ENCODE measurements around the gene POLN.
"Not testable (repeated sequence)": the region's sequence is repeated elsewhere in the genome, so short reads cannot be mapped to it uniquely, and the experiment has no call there.

The POLN gene

DNA sequence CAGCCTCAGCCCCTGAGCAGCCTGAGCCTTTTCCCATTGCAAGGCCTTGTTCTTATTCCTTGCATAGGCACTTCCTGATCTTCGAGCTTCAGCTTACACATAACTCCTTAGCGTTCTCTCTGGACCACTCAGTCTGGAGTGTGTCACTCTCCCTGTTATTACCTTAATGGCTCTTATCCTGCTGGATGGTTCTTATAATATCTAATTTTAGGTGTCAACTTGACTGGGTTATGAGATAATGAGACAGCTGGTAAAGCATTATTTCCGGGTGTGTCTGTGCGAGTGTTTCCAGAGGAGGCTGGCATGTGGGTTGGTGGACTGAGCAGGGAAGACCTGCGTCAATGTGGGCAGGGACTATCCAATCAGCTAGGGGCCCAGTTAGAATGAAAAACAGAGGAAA, 75.7 kb downstream of the POLN start:
- no peak for DNase-seq (ENCODE audit: low read depth in 3 of 3)

DNA sequence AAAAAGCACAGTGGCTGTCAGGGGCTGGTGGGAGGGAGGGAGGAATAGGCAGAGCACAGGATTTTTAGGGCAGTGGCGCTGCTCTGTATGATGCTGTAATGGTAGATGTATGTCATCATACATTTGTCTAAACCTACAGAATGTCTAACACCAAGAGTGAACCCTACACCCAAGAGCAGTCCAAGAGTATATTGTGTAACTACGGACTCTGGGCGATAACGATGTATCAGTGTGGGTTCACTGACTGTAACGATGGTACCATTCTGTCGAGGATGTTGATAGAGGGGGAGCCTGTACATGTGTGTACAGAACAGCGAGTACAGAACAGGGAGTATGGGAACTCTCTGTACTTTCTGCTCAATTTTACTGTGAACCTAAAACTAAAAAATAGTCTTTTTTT, 76.5 kb downstream of the POLN start:
- DNase-seq (ENCODE audit: low read depth in 3 of 3), result no peak

DNA sequence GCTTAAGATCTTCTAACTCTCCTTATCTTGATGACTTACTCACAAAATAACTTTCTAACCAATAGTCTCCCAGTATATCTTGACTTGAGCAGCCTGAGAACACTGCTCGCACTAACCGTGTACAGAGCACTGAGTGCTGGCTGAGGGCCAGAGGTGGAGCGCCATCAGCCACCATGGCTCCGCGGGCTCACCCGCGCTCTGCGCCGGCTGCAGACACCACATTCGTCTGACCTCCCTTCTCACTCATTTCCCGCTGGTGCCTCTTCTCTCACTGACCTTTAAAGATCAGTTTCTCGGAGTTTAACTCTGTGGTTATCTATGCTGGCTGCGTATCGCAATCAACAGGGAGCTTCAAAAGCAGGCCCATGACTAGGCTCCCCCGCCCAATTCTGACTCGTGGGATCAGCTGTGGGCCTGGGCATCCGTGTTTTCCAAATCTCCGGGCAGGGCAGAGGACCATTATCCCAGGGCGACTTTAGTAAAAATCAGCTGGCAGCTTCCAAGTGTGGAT, 78.6 kb downstream of the POLN start:
- DNase-seq (ENCODE audit: low read depth in 3 of 3), result no peak

DNA sequence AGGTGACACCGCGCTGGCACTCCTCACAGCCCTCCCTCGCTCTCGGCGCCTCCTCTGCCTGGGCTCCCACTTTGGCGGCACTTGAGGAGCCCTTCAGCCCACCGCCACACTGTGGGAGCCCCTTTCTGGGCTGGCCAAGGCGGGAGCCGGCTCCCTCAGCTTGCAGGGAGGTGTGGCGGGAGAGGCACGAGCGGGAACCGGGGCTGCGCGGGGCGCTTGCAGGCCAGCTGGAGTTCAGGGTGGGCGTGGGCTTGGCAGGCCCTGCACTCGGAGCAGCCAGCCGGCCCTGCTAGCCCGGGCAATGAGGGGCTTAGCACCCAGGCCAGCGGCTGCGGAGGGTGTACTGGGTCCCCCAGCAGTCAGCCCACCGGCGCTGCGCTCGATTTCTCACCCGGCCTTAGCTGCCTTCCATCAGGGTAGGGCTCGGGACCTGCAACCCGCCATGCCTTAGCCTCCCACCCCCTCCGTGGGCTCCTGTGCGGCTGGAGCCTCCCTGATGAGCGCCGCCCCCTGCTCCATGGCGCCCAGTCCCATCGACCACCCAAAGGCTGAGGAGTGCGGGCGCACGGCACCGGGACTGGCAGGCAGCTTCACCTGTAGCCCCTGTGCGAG, 80.7 kb downstream of the POLN start:
- not testable (repeated sequence) for DNase-seq (ENCODE audit: low read depth in 3 of 3)

DNA sequence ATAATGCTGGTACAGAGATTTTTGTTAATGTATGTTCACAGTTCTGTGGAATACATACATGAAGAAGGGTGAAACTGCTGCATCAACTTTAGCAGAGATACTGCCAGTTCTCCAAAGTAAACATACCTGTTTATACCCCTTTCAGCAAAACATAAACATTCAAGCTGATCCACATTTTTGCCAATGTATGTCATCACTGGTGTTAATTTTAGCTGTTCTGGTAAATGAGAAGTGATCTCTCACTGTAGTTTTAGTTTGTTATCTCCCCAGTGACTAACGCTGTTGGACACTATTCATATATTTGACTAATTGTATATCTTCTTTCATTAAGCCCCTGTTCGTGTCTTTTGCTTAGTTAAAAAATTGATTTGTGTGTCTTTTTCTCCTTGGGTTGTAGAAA, 82.0 kb downstream of the POLN start:
- DNase-seq (ENCODE audit: low read depth in 3 of 3), result no peak

DNA sequence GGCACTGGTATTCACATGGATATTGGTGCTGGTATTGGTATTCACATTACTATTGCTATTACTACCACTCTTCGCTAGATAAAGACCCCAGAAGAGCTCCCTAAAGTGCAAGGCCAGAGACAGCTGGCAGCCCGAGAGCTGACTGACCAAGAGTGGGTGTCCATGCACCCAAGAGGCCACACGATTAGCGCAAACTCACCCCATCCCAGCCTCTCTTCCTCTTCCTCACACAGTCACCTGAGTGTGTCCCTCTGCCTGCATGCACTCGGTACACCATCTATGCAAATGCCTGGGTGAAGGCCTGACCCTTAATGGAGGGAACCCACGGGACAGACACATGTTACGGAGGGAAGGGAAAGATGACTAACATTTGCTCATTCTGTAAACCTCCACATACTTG, 86.7 kb downstream of the POLN start:
- no peak for DNase-seq (ENCODE audit: low read depth in 3 of 3)

DNA sequence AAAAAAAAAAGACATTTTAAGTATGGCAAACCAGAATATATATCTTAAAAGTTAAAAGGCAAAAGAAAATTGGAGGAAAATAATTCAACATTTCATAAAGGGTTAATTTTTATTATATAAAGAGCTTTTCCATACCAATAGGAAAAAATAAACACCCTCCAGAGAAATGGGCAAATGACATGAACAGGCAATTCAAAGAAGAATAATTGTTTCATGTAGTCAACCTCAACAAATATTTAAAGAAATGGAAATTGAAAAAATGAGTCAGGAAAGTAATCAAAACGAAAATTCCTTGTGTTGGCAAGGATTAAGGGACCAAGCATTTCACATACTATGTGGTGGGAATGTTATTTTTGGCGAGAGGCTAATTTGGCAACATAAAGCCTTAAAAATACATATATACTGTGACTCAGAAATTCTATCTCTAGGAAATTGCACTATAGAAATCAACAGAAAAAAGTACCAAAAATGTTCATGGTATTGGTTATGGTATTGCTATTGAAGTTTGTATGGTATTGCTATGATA, 87.6 kb downstream of the POLN start:
- no peak for DNase-seq (ENCODE audit: low read depth in 3 of 3)

DNA sequence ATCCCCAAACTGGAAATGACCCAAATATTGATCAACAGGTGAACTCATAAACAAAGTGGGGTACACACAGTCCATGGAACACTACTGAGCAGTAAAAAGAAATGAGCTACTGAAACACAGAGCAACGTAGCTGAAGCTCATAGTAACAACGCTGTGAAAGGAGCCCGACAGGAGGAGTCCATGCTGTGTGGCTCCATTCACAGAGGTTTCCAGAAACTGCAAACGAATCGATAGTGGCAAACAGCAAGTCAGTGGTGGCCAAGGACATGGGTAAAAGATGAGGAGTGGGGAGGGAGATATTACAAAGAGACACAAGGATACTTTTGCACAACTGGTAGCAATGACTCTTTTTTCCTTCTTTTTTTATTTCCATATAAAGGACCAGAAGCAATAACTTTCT, 90.4 kb downstream of the POLN start:
- no peak for DNase-seq (ENCODE audit: low read depth in 3 of 3)

DNA sequence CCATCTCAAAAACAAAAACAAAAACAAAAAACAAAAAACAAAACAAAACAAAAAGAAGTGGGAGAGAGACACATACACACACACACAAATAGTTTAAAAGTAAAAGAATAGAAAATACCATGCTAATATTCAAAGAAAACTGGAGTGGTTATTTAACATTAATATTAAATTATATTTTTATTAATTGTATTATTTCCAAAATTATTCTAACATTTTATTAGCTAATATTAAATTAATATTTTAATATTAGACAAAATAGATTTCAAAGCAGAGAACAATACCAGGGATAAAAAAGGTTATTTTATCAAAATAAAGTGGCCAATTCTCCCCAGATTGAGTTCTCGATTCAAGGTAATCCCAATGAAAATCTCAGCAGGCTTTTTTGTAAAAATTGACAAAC, 91.8 kb downstream of the POLN start:
- no peak for DNase-seq (ENCODE audit: low read depth in 3 of 3)

DNA sequence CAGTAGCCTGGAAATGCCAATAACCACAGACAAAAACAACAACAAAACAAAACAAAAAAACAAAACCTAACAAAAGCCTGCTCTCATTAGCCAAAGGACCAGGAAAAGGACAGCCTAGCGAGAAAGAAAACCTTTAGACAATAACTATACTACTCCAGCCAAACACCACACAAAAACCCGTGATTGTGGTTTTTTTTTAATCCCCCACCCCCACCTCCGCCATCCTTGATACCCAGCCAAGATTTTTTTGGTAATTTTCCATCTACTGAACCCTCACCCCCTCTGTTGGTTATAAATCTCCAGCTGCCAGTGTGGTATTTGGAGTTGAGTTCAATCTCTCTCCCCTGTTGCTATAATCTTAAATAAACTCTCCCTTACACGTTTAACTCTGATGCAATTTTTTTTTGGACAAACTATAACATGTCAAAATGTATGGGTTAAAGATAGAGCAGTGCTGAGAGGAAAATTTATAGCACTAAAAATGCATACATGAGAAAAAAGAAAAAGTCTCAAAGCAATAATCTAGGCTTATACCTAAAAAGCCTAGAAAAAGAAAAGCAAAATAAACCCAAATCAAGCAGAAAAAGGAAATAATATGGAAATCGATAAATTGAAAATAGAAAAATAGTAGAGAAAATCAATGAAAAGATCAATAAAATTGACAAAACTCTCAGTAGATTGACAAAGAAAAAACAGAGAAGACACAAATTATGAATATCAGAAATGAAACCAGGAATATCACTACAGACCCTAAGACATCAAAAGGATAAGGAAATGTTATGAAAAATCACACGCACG, 99.1 kb downstream of the POLN start:
- no peak for DNase-seq (ENCODE audit: low read depth in 3 of 3)

DNA sequence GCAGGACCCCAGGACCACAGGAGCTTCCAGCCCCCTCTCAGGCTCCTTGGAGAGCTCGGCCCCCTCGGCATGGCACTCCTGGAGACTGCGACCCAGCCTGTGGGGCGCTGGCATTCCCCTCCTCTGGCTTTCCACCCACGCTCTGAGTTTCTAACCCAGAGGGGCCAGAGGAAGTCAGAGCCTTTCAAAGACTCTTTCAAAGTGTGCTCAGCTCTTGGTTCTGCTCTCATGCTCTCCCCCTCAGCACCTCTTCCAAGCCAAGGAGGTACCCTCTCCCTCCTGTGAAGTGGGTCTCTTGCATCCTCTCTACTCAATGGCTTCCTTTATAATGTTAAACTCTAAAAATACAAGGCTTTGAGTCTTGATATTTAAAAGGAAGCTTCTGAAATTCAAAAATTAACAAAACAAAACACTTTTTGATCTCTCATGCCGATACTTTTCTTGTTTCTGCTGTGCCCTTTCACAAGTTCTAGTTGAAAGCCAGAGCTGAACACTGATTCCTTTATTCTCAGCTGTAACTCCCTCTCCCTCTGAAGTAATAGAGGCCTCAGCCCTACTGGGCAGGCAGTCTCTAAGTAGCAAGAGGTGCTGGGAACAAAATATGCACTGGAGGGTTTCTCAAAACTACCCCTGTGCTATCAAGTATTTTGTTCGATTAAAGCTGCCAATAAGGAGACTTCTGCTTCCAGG, 100.0 kb downstream of the POLN start:
- no peak for DNase-seq (ENCODE audit: low read depth in 3 of 3)

DNA sequence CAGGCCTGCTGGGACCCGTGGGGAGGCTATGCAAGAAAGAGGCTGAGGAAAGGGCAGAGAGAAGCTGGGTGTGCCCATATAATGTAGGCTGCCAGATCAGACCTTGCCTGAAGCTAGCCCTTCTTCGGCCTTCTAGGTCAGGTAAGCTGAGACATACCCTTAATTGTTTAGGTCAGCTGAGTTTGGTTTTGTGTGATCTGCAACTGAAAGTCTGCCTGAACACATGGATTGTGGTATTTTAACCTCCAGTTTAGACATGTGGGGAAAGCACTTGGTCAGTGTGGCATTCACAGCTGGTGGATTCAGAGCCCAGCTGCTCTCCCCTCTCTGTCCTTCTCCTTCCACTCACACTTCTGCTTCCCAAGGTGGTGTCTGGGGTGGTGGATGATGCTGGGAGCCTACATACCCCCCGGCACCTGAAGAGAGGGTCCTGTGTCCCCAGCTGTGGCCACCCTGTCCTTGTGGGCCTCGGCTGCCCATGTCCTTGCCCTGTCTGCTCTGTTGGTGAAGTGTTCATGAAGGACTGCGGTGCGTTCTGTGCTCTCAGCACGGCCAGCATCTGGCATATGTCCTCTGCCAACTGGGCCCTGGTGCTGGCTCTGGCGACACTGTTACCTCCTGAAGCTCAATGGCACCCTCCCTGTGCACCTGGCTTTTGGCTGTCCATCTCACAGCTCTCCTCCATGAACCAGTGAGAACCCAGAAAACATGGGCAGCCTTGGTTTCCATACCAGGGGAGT, 100.7 kb downstream of the POLN start:
- no peak for DNase-seq (ENCODE audit: low read depth in 3 of 3)

DNA sequence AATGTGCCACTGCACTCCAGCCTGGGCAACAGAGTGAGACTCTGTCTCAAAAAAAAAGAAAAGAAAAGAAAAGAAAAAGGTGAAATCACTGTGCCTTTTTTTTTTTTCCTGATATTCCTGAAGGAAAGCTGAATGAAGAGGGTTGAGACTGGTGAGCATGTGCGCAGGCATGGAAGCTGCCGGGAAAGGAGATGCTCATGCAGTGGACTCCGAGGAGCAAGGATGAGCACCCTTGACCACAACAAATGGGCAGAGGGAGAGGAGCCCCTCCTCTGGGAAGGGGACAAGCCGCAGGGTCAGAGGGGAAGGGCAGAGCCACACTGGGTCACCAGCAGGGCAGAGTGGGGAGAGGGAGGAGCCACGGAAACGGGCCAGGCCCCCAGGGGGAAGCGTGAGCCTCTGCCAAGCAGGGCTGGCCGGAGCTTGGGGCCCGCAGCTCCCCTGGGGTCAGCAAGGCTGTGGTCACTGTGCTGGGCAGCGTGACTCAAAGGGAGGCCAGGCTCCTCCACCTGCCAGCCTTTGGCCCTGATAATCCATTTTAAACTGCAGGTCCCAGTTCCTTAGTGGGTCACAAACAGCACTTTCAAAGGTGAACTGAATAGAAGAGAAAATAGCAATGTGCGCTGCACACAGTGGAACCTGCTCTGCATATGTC, 102.9 kb downstream of the POLN start:
- no peak for DNase-seq (ENCODE audit: low read depth in 3 of 3)

DNA sequence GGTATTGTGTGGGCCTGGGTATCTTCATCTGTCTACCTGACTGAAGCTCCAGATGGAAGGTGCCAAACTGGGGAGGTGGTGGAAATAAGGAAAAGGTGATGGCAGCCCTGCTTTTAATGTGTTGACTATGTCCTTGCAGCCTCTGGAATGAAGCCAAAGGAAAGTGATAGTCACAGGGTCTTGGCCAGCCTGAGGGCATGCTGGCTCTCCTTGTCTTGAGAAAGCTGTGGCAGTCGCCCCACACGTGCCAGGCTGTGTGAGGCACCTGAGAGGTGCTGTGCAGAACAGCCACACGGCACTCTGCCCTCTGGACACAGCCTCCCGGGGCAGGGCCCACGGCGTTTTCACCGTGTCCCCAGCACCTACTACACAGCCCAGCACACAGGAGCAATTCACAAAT, 105.2 kb downstream of the POLN start:
- DNase-seq (ENCODE audit: low read depth in 3 of 3), result no peak

DNA sequence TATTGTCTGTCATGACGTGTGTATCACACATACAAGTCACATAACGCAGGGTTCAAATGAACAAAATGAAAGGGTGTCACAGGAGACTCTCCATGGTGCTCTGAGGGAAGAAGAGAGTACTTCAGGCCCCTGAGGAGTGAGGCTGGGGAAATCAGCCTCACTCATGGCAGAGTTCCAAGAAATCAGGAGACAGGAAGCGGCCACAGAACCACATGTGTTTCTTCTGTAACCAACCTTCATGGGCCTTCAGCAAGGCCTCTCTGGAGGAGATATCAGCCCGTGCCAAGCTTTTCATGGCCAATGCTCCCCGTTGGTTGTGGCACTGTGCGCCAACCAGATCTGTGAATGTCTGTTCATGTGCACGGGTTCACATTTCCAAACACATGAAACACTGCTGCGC, 106.8 kb downstream of the POLN start:
- no peak for DNase-seq (ENCODE audit: low read depth in 3 of 3)

DNA sequence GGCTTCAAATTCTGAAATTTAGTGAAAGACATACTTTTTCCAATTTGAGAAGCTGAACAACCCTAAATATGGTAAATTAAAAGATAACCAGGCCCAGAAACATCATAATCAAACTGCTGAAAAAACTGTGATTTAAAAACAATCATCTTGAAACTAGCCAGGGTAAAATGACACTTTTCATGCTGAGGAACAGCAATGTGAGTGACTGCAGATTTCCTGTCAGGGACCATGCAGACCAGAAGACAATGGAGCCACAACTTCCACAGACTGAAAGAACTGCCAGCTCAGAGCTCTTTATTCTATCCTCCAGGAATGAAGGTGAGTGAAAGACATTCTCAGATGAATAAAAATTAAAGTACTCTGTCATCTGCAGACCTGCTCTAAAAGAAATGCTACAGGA, 109.5 kb downstream of the POLN start:
- no peak for DNase-seq (ENCODE audit: low read depth in 3 of 3)

DNA sequence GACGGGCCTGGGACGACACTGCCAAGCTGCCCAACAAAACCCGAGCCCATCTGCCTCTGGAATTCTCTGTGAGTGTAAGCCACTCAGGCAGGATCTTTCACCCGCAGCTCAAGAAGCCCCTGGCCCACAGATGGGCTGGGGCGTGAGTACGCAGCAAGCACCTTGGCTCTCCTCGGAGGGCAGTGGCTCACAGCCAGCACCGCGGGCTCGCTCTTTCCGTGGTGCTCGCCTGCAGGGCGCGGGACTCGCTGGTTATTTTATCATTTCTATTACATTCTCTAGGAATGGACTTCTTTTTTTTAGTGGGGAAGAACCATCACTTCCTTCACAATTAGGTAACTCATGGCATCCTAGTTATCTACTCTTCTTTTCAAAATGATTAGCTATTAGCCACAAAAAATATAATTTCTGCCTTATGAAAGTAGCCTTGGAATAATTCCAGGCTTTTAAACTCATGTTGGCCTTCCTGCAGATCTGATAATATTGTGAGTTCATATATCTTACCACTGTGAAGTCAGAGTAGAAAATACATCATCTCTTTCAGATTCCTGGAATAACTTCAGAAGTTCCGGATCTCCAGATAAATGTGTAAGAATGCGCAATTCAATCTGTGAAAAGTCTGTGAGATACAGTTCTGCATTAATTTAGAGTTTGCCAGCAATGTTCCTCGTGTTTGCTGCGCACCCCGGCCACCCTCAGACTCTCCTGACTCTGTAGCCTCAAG, 114.2 kb downstream of the POLN start:
- no peak for DNase-seq (ENCODE audit: low read depth in 3 of 3)

DNA sequence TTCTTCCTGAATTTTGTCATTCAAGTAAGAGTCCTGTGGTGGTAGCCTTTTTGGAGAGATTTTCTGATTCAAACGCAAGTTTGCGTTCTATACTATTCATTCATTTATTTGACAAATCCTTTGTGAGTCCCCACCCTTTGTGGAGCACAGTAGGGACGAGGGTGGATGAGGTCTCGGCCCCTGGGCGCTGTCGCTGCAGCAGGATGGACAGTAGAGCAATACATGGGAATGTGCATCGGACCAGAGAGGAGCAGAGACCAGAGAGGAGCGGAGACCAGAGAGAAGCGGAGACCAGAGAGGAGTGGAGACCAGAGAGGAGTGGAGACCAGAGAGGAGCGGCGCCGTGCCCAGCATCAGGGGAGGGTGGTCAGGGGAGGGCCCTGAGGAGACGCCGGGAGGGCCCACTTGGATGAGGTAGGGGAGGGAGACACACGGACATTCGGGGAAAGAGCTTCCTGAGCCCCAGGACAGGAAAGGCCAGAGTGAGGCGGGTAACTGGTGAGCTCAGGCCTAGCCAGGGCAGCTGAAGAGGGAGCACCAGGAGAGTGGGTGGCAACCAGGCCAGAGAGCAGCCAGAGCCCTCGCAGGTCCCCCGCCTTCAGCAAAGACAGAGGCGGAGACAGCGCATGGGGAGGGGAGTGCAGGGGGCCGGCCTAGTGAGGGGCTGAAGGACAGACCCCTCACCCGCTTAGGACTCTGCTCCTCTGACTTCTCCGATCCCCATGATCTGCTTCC, 115.4 kb downstream of the POLN start:
- no peak for DNase-seq (ENCODE audit: low read depth in 3 of 3)

DNA sequence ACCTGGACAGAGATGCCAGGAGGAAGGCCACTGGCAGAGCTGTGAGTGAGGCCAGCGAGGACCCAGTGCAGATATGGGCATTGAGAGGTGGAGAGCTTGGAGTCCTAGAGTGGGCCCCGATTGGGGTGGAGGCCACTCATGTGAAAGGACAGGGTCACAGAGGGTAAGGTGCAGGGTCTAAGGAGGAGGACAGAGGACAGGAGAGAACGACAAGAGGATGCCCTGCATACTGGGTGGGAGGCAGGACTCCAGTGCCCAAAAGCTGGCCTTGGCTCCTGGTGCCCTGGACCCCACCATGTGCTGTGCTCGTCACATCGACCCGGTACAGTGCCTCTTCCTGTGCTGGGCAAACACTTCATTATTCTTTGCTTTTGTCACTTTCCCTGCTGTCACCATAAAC, 116.1 kb downstream of the POLN start:
- no peak for DNase-seq (ENCODE audit: low read depth in 3 of 3)

DNA sequence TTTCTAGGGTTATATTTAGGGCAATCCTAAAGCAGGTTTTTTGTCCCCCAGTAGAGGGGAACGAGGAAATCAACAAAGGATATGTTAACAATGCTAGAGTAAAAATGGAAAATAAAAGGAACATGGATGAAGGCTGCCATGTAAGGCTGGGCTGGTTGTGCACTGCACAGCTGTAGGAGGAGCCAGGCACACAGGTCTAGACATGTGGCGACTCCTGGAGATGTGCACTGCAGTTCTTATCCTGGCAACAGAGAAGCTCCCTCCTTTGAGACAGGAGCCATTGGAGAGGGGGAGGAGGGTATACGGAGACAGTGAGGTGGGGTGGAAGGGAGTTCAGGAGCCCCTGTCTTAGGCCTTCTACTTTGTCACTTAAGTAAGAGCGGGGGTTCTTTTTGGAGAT, 116.9 kb downstream of the POLN start:
- no peak for DNase-seq (ENCODE audit: low read depth in 3 of 3)
